ENCODE data around the gene SLC15A3. TPM values are rescaled to one million over a fixed set of nuclear protein-coding genes. Genes with fewer than 3 reads are reported as not detected.

The SLC15A3 gene
- total RNA-seq, 1 donor from 2014 or later, result 11.6 TPM

GRCh38 chr11:60921259-60921658 is 30.7 kb downstream of the SLC15A3 start:
- Mint-ChIP-seq H3K4me3 (ENCODE audit: unreplicated experiment) (no peak overlapping the region), H3K9me3 (ENCODE audit: unreplicated experiment) (no peaks in the 10 kb centered on the region), H3K27me3 (ENCODE audit: unreplicated experiment) (no peaks in the 10 kb centered on the region), H3K4me1 (ENCODE audit: unreplicated experiment) (peaks cover 33% of the 10 kb centered on the region), H3K36me3 (ENCODE audit: unreplicated experiment) (peaks cover 20% of the 10 kb centered on the region), H3K27ac (ENCODE audit: unreplicated experiment) (no peak overlapping the region)
- TF ChIP-seq CTCF (IDR thresholded peaks at IDR 0.05), result no peak
- DNase-seq (ENCODE audit: extremely low spot score, unreplicated experiment), result no peak

DNA sequence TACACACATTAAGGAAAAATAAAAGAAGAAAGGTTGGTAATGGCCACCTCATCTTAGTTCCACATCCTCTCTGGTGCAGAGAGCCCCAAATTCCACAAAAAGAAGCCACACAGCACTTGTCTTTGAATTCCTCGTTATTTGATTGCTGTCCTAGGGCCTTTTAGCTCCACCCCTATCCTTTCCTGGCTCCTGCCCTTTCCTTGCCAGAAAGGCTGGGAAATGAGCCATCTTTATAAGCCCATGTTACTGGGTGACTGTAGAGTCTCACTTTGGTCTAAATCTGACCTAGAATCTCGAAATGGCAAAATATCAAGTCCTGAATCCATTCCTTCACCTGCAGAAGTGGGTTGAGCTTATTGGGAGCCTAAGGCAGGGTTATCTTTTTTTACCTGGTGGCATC is 32.0 kb downstream of the SLC15A3 start:
- no peak for TF ChIP-seq CTCF (IDR thresholded peaks at IDR 0.05)
- Mint-ChIP-seq H3K9me3 (ENCODE audit: unreplicated experiment) (no peaks in the 10 kb centered on the region), H3K4me3 (ENCODE audit: unreplicated experiment) (no peak overlapping the region), H3K4me1 (ENCODE audit: unreplicated experiment) (peaks cover 32% of the 10 kb centered on the region), H3K27ac (ENCODE audit: unreplicated experiment) (no peak overlapping the region), H3K27me3 (ENCODE audit: unreplicated experiment) (no peaks in the 10 kb centered on the region), H3K36me3 (ENCODE audit: unreplicated experiment) (peaks cover 20% of the 10 kb centered on the region)
- no peak for DNase-seq (ENCODE audit: extremely low spot score, unreplicated experiment)

DNA sequence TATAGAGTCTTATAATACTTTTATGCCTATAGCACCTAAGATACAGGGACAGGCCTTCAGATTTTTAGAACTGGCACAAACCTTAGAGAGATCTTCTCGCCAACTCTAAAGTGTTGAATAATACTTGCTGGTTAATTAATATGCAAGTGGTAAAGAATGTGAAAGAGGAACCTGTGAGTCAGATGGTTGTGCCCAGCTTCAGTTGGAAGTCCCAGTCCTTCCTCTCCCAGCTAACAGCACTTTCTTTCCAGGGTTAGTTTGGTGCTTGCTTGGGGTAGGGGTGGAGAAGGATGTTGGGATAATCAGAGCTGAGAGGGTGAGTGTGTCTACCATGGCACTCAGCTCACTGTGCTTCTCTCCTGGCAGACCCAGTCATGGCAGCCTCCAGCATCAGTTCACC is 32.7 kb downstream of the SLC15A3 start:
- H3K4me1 Mint-ChIP-seq (ENCODE audit: unreplicated experiment), result peaks cover 32% of the 10 kb centered on the region
- DNase-seq (ENCODE audit: extremely low spot score, unreplicated experiment), result no peak
- H3K36me3 Mint-ChIP-seq (ENCODE audit: unreplicated experiment), result peaks cover 20% of the 10 kb centered on the region
- H3K4me3 Mint-ChIP-seq (ENCODE audit: unreplicated experiment), result no peak overlapping the region
- no peak overlapping the region for H3K27ac Mint-ChIP-seq (ENCODE audit: unreplicated experiment)
- no peaks in the 10 kb centered on the region for H3K27me3 Mint-ChIP-seq (ENCODE audit: unreplicated experiment)
- H3K9me3 Mint-ChIP-seq (ENCODE audit: unreplicated experiment), result no peaks in the 10 kb centered on the region
- no peak for TF ChIP-seq CTCF (IDR thresholded peaks at IDR 0.05)

DNA sequence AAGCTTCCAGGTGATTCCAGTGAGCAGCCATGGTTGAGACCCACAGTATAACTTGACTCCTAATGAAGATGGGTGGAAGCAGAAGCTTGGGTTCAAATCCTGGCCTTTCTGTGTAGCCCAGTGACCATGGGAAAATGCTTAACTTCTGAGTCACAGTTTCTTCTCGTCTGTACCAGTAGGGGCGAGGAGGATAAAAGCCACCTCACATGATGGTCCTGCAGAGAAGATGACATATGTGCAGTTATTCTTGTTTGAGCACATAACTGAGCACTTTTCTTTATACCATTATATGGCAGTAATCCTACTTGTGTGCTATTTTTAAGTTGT is 33.1 kb downstream of the SLC15A3 start:
- Mint-ChIP-seq H3K4me1 (ENCODE audit: unreplicated experiment) (peaks cover 29% of the 10 kb centered on the region), H3K27me3 (ENCODE audit: unreplicated experiment) (no peaks in the 10 kb centered on the region), H3K9me3 (ENCODE audit: unreplicated experiment) (no peaks in the 10 kb centered on the region), H3K4me3 (ENCODE audit: unreplicated experiment) (no peak overlapping the region), H3K36me3 (ENCODE audit: unreplicated experiment) (peaks cover 20% of the 10 kb centered on the region), H3K27ac (ENCODE audit: unreplicated experiment) (no peak overlapping the region)
- no peak for TF ChIP-seq CTCF (IDR thresholded peaks at IDR 0.05)
- no peak for DNase-seq (ENCODE audit: extremely low spot score, unreplicated experiment)

GRCh38 chr11:60918251-60918938 is 33.6 kb downstream of the SLC15A3 start:
- Mint-ChIP-seq H3K4me3 (ENCODE audit: unreplicated experiment) (no peak overlapping the region), H3K36me3 (ENCODE audit: unreplicated experiment) (peaks cover 19% of the 10 kb centered on the region), H3K27ac (ENCODE audit: unreplicated experiment) (no peak overlapping the region), H3K4me1 (ENCODE audit: unreplicated experiment) (peaks cover 31% of the 10 kb centered on the region), H3K9me3 (ENCODE audit: unreplicated experiment) (no peaks in the 10 kb centered on the region), H3K27me3 (ENCODE audit: unreplicated experiment) (no peaks in the 10 kb centered on the region)
- no peak for DNase-seq (ENCODE audit: extremely low spot score, unreplicated experiment)
- TF ChIP-seq CTCF (IDR thresholded peaks at IDR 0.05), result no peak
